HG03064 (cell line): ENCODE results near the gene OPCML.

ENCODE experiments used
- ATAC-seq: cut with Tn5 transposase; IDR thresholded peaks from one replicate; pipeline ENCODE4 v1.9.1; 2021; ENCODE audit warnings: low read depth; ENCODE audit not compliant: unreplicated experiment

OPCML gene

DNA sequence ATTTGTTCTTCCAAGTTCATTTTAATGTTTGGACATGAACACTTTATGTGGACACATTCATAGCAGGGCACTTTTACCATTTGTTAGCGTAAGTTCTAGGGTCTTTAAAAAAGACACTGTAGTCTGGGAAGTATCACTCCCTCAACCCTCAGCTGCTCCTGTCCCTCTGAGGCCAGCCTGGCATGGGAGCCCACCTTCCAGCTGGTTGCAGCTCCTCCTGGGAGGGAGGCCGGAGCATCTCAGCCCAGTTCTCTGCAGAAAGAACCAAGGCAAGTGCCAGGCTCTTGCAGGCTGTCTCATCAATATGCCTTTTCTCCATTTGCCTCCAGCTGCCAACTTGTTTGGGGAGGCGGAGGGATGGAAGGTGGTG, 150.6 kb downstream of the OPCML start:
- ATAC-seq, result no peak

DNA sequence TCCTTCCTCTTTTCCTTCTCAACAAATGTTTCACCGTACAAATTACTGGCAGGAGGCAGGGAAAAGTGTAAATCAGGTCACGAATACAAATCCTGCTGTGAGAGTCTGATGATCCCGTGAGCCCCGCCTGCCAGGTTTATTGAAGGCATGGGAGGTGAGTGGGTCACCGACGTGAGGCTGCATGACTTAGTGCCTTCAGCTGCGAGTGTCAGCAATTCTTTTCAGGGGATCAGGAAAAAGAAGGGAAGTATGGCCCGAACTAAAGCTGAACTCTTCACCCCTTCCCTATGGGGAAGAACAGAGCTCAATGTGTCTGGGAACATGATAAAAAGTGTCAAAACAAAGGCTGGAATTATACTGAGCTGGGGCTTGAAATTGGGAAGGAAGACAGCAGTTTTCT, 166.2 kb downstream of the OPCML start:
- ATAC-seq, result no peak

DNA sequence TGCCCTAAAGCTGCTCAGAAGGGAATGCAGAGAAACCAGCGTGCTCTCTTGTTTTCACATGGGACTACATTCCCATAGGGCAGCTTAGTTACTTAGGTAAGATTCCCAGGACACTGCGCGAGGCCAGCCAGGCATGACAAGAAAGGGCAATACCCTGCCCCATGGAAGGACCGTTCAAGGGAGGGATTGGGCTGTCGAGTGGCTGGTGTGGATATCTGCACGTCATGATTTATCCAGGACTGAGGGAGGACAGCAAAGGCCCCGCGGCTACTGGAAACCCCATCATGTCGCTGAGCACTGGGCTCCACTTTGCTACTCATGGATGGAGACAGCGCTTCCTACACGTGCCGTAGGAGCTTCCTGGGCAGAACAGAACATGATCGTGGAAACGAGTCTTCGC, 169.4 kb downstream of the OPCML start:
- no peak for ATAC-seq

DNA sequence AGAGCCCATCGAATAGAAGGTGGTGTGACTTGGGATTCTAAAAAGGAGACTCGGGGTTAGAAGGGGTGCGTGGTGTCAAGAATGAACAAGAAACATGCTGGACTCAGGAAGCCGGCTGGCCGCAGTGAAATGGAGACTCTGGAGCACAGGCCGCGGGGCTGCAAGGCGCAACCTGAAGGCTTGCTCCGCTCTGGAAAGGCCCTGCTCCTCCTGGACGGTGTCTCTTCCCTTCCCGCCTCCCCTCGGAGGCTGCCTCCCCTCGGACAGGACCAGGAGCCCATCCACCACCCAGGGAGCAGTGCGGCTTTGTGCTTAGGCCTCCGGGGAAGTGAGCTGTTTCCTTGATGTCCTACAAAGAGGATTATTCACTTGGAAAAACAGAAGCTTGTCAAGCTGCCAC, 170.1 kb downstream of the OPCML start:
- ATAC-seq, result no peak

DNA sequence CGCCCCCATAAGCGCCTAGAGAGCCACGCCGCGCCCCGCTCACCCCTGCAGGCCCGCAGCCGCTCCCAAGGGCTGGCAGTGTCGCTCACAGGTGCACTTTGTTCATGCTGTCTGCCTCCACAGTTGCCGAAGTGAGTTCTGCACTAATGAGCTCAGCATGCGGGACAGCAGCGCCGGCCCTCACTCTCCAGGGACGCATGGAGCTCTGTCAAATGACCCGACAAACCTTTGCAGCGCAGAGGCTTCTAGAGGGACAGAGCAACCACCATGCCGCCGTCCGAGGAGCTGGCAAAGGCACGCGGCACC, 170.7 kb downstream of the OPCML start:
- ATAC-seq, result no peak

DNA sequence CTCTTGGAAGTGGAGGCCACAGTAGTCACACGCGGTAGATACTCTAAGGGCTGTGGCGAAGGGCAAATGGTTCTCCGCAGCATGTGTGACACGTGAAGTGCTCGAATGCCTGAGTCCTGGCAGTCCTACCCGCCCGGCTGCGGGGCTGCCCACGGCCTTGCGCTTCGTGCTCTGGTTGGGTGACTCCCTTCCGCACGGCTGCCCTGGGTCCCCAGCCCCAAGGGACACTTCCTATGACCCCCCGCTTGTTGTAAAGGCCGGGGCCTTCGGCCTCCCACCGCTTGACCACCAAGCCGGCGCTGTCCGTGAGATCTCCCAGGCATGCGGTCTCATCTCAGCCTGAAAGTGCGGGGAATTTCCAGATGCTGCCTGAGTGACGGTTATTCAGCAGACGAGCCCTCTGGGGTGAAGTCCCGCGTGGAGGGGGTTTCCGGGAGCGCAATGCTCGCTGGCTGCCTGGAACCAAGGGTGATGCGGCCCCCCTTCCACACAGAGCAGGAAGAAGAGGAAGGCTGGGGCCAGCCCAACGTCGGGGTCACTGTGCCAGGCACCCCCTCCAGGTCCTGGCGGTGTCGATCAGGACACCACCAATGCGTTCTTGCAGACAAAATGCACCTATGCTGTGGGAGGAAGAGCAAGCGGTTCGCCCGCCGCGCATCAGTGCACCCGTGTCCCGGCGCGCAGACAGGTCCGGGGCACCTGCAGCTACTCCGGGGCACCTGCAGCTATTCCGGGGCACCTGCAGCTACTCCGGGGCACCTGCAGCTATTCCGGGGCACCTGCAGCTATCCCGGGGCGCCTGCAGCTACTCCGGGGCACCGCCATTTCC, 171.2 kb downstream of the OPCML start:
- ATAC-seq, result no peak

DNA sequence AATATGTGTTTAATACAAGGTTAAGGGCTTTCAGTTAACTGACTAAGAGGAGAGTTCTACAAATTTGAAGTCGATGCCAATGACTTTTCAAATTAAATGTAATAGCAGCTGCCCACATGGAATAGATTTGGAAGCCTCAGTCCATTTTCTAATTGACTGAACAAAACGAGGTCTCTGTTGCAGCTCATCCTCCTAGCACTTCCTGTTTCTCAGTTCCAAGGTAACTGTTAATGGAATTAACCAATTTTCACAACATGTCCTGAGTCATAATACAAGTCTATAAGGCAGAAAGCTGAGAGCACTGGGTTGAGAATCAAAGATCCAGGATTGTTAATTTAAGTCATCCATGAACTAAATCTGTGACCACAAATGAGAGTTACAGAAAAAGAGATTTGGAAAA, 177.2 kb downstream of the OPCML start:
- no peak for ATAC-seq

DNA sequence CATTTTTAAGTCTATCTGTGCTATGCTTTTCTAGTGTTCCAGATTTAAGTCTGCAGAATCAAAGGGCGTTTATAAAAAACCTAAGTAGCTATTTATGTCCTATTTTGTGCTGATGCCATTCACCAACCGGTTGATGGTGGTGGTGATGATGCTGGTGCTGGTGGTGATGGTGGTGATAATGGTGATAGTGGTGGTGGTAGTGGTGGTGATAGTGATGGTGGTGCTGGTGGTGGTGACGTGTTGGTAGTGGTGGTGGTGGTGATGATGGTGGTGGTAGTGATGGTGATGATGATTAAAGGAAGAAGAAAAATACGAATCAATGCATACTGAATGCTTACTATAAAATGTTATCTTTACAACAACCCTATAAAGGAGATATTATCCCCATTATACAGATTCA, 178.2 kb downstream of the OPCML start:
- no peak for ATAC-seq

DNA sequence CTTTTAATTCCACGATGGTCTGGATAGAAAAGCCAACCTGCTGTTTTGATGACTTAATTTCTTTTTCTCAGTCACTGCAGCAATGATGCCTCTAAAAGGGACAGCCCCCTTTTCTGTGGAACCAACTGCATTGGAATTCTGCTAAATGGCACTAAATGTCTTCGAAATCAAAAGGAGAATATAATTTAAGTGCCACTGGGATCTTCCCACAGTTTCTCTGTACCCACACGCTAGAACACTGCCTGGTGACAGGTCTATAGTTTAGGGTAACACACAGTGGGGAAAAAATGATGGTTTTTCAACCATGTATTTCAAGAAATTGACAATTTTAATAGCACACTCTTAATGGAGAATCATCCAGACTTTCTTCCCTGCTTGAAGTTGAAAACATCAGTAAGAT, 182.3 kb downstream of the OPCML start:
- no peak for ATAC-seq

DNA sequence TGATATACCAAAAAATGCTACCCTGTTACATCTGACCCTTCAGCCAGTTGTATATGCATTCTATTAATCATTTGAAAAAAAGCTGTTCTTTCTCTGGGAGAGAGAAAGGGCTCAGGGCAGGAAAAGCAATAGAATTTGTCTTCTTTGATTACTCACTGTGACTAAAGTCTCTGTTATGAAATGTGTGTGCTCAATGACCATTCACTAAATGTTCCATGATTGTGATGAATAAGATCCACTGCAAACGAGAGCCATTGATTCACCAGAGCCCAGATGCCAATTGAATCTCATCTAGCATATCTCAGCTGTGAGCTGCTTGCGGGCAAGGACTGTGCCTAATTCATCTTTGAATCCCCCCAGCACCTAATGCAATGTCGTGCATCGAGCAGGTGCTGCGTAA, 184.3 kb downstream of the OPCML start:
- ATAC-seq, result no peak

DNA sequence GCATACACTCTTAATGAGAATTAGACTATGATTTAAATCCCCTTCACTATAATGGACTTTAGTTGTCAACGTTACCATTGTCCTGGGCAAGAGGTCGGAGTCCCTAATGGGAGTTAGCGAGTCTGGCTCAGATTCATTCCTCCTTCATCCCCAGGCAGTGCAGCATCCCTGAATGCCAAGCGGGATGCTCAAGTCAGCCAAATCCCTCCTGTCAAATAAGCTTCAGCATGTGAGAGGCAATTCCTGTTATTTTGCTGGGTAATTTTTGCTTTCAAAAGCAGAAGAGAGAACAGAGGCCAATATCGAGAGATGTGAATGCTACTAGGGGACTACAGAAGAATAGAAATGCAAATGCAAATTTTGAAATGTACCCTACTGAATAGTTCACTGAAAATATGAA, 186.2 kb downstream of the OPCML start:
- no peak for ATAC-seq

DNA sequence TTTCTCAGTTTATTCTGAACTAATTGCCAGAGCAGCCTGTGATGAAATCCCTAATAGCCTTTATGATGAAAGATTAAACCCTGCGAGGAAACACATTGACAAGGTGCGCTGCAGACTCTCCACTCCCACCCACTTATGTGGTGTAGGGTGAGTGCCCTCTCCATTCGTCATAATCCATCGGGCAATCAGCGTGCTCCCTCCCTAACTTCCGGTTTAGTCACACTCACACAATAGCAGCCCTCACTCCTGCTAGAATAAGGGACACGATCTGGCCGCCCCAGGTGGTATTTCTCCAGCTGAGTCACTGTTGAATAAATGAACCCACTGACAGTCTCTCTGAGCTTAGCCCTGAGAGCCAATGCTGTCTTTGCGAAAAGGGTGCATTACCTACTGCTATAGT, 188.3 kb downstream of the OPCML start:
- no peak for ATAC-seq

DNA sequence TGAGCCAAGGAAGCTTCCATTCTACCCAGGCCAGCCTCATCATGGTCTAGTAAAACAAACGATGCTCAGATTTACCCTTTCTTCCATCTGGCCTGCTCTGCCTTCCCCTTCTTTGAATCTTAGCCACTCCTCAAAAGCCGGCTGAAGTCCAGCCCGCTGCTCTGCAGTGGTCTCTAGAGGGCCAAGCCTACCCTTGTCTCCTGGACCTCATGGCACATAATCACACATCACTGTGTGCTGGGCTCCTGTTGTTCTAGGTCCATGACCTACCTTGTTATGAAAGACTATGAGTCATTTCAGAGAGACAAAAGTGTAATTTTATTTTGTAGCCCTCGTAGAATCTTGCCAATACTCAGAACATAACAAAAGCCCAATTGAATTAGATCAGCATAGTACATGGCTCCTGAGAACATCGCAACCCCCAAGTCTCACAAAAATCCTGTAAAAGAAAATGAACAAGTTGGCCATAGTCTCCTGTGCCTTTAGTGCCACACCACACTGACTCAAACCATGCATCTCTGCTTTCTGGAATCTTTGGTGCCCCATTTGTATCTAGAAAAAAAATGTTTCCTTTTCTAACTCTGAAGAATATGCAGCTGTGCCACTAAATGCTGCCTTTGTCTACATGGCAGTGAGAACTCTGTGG, 192.7 kb downstream of the OPCML start:
- ATAC-seq, result no peak

DNA sequence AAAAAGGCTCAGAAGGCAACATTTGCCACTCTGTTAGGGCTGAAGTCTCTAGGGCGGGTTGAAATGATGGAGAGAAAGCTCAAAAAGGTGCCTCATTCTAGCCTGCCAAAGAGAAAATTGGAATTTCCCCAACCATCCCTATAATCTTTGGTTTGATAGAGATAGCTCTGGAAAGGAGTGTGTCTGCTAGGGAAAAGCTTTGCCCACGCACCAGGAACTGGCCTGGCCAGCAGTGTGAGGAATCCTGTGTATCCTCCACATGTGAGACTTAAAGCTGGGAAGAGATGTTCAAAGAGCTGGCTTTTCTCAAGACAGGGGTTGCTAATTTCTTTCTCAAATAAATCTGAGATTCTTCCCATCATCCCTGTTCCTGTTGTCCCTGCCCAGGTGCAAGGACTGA, 193.7 kb downstream of the OPCML start:
- no peak for ATAC-seq

DNA sequence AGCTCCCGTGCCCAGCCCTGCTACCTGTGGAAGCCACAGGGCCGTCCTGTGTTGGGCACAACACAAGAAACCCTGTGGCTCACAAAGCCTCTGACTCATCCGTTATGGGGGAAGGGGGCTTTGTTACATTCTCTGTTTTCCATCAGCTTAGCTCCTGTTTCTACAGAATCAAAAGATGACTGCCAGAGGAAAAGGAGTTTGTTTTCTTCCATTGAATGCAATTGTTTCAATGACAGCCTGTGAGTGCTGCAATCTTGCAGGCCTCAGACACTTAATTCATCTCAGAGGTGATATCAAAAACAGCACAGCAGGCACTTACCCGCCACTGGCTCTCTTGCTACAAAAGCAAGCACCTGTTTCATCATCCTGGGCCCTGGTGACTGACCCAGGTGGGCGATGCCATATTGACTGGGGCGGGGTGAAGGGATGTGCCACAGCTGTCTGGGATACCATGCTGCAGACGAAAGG, 194.3 kb downstream of the OPCML start:
- ATAC-seq, result no peak

DNA sequence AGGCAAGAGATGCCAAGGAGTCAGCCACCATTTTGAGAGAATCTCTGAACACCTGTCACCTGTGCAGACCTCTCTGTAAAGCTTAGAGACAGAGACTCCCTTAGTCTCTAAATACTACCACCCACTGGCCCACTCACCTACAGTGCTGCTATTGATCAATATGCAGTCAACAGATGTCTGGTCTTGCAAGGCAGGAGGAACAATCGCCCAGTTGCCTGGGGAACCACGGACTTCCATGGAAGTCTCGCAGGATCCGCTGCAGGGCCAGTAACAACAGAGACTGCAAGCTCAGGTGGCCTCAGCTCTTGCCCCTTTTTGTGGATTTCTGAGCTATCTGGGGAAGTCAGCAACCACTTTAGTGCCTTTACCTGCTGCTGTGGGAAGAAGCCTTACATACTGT, 195.1 kb downstream of the OPCML start:
- ATAC-seq, result no peak

DNA sequence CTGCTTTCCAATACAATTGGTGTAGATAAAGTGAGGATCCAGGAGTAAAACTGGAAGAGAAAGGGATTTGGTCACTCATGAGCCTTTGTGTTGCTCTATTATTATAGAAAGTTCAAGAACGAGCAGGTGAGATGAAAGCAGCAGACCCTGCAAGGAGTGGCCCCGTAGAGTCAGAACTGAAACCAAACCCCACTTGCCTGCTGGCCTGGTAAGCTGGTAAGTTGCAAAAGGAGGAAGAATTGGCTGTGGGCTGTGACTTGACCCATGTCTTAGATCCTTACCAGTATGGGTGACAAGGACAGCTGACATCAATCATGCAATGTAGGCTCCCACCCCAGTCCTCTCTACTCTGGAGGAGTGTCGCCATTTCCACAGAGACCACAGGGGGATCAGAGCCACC, 201.3 kb downstream of the OPCML start:
- no peak for ATAC-seq

DNA sequence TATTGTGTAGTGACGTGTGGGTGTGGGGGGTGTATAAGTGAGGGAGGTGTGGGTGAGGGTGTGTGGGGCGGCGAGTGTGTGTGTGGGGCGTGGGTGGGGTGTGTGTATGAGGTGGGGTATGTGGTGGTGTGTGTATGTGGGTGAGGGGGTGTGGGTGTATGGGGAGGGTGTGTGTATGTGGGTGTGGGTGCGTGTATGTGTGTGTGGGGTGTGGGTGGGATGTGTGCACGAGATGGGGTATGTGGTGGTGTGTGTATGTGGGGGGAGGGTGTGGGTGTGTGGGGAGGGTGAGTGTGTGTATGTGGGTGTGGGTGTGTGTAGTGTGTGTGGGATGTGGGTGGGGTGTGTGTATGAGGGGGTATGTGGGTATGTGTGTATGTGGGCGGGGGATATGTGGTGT, 205.5 kb downstream of the OPCML start:
- ATAC-seq, result no peak

DNA sequence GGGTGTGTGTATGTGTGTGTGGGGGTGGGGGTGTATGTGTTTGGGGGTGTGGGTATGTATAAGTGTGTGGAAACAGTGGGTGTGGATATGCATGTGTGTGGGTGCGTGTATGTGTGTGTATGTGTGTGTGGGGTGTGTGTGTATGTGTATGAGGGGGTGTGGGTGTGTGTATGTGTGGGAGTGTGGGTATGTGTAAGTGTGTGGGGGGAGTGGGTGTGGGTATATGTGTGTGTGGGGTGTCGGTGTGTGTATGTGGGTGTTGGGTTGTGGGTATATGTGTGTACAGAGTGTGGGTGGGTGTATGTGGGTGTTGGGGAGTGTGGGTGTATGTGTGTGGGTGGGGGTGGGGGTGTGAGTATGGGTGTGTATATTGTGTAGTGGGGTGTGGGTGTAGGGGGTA, 206.0 kb downstream of the OPCML start:
- no peak for ATAC-seq

DNA sequence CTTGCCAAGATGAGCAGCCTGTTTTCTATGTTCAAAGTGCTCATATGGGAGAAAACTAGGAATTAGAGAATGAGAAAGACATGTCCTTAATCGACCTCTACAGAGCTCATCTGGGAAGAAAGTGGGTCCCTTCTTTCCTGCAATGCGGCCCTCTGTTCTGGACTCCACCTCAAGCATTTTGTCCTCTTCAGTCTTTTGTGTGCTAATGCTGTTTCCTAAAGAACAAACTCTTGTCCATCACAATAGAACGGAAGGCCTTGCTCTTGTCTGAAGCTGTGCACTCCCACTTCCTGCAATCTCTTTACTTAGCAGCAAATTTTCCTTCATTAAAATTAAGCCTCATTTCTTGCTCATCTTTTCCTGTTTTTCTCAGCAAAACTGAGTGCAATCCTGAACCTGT, 206.6 kb downstream of the OPCML start:
- no peak for ATAC-seq

DNA sequence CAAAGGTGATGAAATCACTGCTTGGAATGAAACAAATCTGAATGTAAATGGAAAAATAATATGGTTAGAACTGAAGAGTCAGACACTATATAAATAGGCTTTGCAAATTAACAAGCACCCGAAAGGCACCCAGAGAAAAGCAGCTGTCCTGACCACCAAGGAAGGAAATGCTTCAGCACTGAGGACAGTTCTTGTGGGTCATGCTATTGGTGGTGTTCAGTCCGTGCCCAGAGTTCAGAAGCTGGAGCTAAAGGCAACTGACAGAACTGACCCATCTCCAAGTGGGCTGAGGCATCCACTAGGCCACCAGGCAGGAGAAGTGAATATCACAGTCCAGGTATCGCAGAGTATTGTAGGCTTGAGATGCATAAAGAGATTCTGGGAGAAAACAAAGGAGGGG, 208.9 kb downstream of the OPCML start:
- ATAC-seq, result no peak

DNA sequence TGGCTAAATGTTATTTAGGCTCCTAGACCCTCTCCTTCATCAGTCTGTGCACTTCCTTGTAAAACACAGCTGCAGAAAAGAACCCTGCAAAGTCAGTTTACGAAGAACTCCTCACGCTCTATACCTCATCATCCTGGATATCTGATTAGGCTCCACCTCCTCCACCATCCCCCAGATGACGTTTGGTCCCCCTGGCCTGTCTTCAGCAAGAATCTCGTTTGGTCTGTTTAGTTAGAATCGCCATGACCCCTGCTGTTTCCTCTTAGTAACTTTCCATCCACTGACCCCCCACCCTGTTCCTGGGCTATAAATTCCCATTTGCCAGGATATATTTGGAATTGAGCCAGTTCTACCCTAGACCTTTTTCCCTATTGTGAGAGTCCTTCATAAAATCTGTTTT, 214.1 kb downstream of the OPCML start:
- no peak for ATAC-seq

DNA sequence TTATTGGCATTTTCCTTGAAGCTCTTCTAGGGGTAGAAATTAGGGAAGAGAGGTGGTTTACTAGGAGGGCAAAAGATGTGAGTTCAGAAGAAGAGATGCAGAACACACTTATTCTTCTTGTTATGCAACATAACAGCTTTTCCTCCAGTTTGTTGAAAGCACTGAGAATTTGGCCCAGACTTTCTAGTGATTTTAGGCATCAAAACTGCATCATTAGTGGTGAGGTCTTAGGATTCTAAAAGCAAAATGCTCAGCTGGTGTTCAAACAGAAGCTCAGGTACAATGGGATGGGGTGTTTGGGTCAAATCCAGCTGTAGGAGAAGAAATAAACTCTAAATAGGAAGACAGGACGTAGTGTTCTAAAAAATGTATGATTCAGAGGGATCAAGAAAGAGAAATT, 221.1 kb downstream of the OPCML start:
- ATAC-seq, result no peak
